ENCODE measurements around the gene TBX6. TPM values are rescaled to one million over a fixed set of nuclear protein-coding genes. Genes with fewer than 3 reads are reported as not detected.

The TBX6 gene
- total and polyA plus RNA-seq, 10 of the 15 experiments (the other 5 are each of a cell fraction or from before 2014, with no cell fraction given), result 0.08 to 0.90 (median 0.31) TPM; not detected in 2

DNA sequence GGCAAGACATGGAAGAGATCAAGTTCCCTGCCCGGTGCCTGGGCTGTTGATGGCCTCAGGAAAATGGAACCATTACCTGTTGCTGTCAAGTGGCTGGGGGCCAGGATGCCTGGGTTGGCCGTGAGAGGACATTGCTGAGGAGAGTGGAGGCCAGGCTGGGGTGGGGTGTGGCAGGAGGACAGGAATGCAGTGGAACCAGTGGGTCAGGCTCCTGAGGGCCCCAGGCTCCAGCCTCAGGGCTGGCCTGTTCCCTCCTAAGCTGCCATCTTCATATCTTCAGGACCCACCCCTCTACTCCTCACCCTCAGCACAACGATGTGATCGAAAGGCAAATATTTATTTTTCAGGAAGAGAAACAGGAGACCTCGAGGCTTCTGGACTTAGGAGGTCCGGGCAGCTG lies 12.8 kb upstream of the TBX6 start:
- 42% methylated on average over 6 of the region's 6 CpGs for WGBS (ENCODE audit: insufficient coverage, insufficient replicate concordance, low lambda C conversion rate, missing lambda C conversion rate)
- Histone ChIP-seq H3K36me3 (ENCODE audit: control insufficient read depth in 2 of 2, insufficient read depth in 2 of 2, low read length in 1 of 2) (no peaks in the 10 kb centered on the region), H3K9ac (ENCODE audit: control insufficient read depth, insufficient read depth, low read length) (no peak overlapping the region), H3K4me2 (ENCODE audit: control insufficient read depth, insufficient read depth) (no peak overlapping the region), H3K27ac (ENCODE audit: control insufficient read depth, insufficient read depth) (no peak overlapping the region), H3K4me1 (ENCODE audit: control insufficient read depth, insufficient read depth, low read length) (no peaks in the 10 kb centered on the region), H3K9me3 (replicated peaks; ENCODE audit: control insufficient read depth, insufficient read depth, low read length) (no peaks in the 10 kb centered on the region; the same call in 2 of the 3 replicates), H3K79me2 (ENCODE audit: control insufficient read depth, insufficient read depth, low read length) (no peaks in the 10 kb centered on the region), H4K20me1 (ENCODE audit: control insufficient read depth, insufficient read depth) (no peaks in the 10 kb centered on the region), H3K4me3 (no peak overlapping the region), H3K27me3 (replicated peaks in 1 of 2; ENCODE audit: control insufficient read depth in 2 of 2, insufficient read depth in 2 of 2, low read length in 1 of 2) (no peaks in the 10 kb centered on the region), H2AFZ (ENCODE audit: control insufficient read depth, low read depth, low read length) (no peak overlapping the region)
- ChIA-PET POLR2A (no interaction called here), CTCF (interaction anchor here (0.9 to 4.0 kb wide), 2 partner anchors 12 to 24 kb away, joined by 3 to 22 read pairs; partner anchors contain the start of gene TBX6), SMC1A (ENCODE audit: uncharacterized antibody, unreplicated experiment) (interaction anchor here (1.2 to 2.5 kb wide), 2 partner anchors 12 to 39 kb away, joined by 3 to 11 read pairs; partner anchors contain the start of gene TBX6), RAD21 (ENCODE audit: unreplicated experiment) (no interaction called here)
- intact Hi-C loops (cut with micrococcal nuclease; ENCODE audit: unreplicated experiment), result no loop called here
- ATAC-seq (no peak), FAIRE-seq (no peak), DNase-seq (ENCODE audit: low read depth, low spot score) (no peak)
- no TSS peak for BruUV-seq (replicated peaks)
- in situ Hi-C loops (cut with MboI), result no loop called here
- TF ChIP-seq ATF2 (IDR thresholded peaks at IDR 0.05; ENCODE audit: low read length) (no peak), ASH2L (IDR thresholded peaks at IDR 0.05; ENCODE audit: borderline replicate concordance, low read depth) (no peak), CUX1 (IDR thresholded peaks at IDR 0.05; ENCODE audit: insufficient replicate concordance, low read depth, low read length) (no peak), KLF5 (IDR thresholded peaks at IDR 0.05; ENCODE audit: partially characterized antibody) (no peak), BHLHE40 (IDR thresholded peaks at IDR 0.05; ENCODE audit: borderline replicate concordance in 1 of 2, low read depth in 2 of 2, low read length in 1 of 2) (no peak), RFX5 (IDR thresholded peaks at IDR 0.05; ENCODE audit: low read depth, low read length) (no peak), MEF2B (IDR thresholded peaks at IDR 0.05; ENCODE audit: partially characterized antibody, poor library complexity, severe bottlenecking) (no peak), IKZF2 (IDR thresholded peaks at IDR 0.05) (no peak), RELB (IDR thresholded peaks at IDR 0.05; ENCODE audit: low read depth) (no peak), ETV6 (conservative IDR thresholded peaks at IDR 0.05 in 1 of 2, IDR thresholded peaks at IDR 0.05 in 1 of 2; ENCODE audit: borderline replicate concordance in 1 of 2, low read depth in 1 of 2) (no peak), ZNF622 (IDR thresholded peaks at IDR 0.05) (no peak), POLR2A (IDR thresholded peaks at IDR 0.05; ENCODE audit: low read depth, low read length) (no peak), HDAC2 (IDR thresholded peaks at IDR 0.05) (no peak)
- TF ChIP-seq, protein P1, sequence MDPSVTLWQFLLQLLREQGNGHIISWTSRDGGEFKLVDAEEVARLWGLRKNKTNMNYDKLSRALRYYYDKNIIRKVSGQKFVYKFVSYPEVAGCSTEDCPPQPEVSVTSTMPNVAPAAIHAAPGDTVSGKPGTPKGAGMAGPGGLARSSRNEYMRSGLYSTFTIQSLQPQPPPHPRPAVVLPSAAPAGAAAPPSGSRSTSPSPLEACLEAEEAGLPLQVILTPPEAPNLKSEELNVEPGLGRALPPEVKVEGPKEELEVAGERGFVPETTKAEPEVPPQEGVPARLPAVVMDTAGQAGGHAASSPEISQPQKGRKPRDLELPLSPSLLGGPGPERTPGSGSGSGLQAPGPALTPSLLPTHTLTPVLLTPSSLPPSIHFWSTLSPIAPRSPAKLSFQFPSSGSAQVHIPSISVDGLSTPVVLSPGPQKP (IDR thresholded peaks at IDR 0.05; ENCODE audit: low read depth, low read length), result no peak

Measured in GM12878 (cell line).